Activated CD8-positive, alpha-beta memory T cell treated with anti-CD3 and anti-CD28 coated beads, Interleukin-2, amount 50 U/mL, for 24 hours (primary cell): ENCODE measurements around the gene ARAP1.
"Not testable (repeated sequence)": the region's sequence is repeated elsewhere in the genome, so short reads cannot be mapped to it uniquely, and the experiment has no call there.

Experiments used
- DNase-seq: peaks from one replicate; pipeline ENCODE4 v3.0.0-alpha.2; 2020; ENCODE audit errors: extremely low read depth

ARAP1 gene

DNA sequence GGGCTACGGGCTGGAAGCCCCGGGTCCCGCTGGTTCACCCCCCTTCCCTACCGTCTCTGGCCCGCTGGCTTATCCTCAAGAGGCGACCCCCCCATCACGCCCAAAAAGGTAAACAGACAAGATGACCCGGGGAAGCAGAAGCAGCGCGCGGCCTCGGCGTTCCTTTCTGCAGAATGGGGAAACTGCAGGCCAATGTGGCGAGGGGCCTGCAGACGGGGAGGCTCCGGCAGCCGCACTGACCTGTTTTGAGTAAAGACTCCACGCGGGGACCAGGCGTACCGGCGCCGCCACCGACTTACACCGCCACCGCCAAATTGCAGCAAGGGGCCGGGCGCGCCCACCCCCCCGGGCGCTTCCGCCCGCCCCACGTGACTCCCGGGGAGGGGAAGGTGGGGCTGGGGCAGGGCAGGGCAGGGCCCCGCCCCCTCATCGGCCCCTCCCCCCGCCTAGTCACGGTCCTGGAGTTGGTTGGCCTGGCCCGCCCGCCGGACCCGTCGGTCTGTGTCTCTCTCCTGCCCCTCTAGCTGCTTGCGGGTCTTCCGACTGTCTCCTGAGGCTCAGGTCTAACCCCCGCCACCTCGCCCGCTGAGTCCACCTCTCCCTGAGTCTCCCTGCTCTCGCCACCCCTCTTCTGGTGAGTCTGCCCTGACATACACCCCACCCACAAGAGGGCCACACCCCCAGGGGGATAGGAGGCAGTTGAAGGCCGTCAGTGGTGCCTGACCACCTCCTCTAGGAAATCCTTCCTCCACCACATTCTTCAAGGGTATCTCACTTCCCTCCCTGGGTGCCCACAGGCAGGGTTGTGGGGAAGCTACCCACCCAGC, at the start of gene ARAP1:
Gene ARAP1 (minus strand): TSS at position 321 of the 827 bp plus-strand sequence. CDS start 25,280 bp downstream, outside the sequence.
- DNase-seq: peak; percentile 30

DNA sequence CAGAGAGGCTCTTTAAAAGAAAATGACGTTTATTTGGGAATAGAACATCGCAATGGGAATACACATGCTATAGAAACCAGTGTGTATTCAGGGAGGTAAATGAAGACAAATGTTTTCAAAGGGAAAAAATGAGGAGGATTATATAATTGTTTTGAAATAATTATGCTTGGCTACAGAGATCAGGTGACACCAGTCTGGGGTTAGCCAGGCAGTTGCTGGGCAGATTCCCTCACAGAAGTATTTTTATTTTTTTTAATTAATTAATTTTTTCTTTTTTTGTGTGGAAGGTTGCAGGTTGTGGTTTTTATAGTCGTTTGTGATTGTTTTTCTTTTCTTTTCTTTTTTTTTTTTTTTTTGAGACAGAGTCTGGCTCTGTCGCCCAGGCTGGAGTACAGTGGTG, 47.2 kb upstream of the ARAP1 start:
- DNase-seq: no peak

DNA sequence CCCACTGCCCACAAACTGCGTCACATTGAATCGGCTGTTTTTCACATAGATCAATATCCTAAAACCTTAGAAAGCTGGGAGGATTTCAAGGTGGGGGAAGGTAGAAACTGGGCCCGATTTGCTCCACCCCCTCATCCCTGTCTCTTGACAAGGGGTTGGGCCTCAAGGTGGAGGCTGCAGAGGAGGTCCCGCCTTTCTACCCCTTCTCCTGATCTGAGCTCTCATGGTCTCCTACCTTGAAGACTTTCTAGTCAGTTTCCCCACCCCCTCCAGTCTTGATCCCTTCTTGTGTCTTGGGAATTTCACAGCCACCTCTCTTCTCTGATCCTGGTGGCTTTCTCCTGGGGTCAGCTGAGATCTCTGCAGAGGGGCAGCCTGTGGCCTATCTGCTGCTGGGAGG, 46.2 kb upstream of the ARAP1 start:
- DNase-seq: no peak

DNA sequence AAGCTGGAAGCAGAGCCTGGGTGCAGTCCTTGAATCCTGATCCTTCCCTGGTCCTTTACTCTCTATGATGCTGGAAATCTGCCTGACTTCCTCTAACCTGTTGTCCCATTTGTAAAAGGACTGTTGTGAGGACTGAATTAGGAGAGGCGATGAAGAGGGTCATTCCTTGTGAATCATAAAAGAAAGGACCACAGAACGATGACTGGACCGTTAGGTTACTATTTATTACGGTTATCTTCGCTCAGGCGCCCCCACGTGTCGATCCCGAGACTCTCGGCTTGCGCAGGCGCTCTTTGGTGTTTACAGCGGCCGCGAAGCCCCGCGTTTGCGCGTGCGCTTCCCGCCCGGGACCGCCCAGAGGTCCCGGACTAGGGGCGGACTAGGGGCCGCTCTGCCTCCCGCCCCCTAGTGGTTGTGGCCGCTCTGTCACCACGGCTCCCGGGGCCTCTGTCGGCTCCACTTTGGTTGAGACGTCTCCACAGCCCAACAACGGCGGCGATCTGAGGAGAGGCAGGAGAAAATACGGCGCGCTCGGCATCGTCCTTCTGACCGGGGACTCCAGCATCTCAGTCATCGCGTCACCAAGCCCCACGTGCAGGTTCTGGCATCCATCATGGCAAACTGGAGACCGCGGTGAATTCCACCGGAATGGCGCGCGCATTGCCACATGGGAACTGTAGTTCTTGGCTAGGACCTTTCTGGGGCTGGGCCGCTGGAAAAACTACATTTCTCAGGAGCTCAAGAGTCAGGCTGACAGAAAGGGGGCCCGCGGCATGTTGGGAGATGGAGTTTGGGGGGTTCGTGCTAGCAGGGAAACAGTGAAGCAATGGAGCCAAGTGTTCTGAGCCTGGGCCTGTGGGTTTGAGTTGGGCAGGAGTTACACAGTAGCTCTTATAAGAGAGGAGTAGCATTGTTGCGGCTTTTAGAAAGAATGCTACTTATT, 41.5 kb upstream of the ARAP1 start, which contains the start of gene STARD10:
Gene STARD10 (minus strand): TSS at position 623 of the 943 bp plus-strand sequence. CDS start 12,866 bp downstream, outside the sequence.
- DNase-seq: peak; percentile 81

DNA sequence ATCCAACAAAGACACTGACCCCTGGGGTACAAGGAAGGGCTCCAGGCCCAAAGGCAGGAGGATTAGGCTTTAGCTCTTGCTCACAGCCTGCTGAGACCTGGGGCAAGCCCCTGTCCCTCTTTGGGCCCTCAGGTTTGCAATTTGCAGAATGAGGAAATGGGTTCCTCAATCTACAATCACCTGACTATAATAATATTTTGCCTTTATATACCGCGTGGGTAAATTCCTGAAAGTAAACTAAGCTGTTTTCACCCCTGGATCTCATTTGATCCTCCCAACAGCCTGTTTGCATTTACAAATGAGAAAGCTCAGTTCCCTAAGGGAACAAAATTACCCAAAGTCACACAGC, 40.8 kb upstream of the ARAP1 start:
- no peak for DNase-seq

DNA sequence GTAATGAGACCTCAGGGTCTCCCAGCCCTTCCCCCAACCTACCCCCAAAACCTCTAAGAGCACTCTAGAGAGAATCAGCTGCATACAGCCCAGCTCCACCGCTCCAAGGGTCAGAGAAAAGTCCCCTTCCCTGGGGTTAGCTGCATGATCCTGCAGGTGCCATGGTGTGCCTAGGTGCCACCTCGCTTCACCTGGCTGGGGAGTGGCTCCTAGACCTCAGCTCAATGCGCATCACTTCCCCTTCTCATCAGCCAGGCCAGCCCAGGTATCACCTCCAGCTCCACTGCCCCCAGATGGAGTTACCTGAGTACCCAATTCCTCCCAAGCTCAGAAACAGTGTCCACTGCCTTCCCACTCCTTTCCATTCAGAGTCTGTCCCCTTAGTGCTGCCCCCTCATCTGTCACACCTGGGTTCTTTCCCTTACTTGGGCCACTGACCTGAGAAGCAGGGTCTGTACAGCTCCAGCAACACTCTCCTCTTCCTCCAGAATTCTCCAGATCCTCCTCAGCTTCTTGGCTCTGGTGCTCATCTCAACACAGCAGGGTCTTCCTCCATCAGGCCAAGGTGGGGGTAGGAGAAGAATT, 40.3 kb upstream of the ARAP1 start:
- no peak for DNase-seq

DNA sequence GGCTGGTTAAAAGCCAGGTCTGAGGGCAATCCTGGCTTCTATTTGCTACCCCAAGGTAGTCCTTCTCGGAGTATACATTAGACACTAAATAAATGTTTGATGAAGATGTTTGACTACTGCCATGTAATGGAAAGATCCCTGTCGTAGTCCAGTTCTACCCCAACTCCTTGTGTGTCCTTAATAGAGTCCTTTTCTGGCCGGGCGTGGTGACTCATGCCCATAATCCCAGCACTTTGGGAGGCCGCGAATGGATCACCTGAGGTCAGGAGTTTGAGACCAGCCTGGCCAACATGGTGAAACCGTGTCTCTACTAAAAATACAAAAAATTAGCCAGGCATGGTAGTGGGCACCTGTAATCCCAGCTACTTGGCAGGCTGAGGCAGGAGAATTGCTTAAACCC, 39.0 kb upstream of the ARAP1 start:
- DNase-seq: not testable (repeated sequence)

DNA sequence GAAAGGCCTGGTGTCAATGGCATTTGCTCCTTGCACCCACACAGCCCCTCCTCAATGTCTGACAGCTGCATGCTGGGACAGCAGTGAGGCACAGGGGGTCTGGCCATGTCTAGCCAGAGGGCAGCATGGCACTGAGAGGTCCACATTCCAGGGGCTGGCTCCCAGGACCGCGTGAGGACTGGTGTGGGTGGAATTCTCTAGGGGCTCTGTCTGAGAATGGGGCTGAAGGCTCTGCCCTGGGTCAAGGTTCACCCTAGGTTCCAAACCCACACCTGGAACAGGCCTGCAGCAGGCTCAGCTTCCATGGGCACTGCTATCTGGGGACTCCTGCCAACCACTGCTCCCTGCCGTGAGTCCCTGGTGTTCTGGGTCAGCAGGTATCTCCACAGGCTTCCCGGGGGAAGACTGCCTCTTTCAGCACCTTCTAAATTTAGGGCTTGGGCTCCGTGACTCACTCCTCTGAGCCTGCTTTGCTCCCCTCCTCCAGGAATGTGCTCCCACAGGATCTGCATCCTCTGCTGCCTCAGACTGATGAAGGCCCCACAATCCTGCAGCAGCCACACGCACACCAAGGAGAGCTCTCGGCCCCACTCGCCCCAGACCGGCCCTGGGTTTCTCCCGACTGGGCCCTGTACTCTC, 37.4 kb upstream of the ARAP1 start:
- DNase-seq: no peak

DNA sequence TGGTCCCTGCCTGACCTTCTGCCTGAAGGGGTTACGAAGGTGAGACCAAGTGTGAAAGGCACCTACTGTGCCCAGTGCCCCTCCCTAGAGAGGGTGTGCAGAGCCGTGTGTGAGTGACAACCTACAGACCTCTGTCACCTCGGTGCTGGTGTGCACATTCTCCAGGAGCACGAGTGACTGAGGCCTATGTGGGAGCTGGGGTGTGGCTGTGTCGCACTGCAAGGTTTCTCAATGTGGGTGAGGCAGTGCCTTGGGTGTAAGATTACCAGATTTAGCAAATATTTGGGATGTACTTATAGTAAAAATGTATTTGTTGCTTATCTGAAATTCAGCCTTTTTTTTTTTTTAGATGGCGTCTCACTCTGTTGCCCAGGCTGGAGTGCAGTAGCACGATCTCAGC, 36.0 kb upstream of the ARAP1 start:
- DNase-seq: no peak

DNA sequence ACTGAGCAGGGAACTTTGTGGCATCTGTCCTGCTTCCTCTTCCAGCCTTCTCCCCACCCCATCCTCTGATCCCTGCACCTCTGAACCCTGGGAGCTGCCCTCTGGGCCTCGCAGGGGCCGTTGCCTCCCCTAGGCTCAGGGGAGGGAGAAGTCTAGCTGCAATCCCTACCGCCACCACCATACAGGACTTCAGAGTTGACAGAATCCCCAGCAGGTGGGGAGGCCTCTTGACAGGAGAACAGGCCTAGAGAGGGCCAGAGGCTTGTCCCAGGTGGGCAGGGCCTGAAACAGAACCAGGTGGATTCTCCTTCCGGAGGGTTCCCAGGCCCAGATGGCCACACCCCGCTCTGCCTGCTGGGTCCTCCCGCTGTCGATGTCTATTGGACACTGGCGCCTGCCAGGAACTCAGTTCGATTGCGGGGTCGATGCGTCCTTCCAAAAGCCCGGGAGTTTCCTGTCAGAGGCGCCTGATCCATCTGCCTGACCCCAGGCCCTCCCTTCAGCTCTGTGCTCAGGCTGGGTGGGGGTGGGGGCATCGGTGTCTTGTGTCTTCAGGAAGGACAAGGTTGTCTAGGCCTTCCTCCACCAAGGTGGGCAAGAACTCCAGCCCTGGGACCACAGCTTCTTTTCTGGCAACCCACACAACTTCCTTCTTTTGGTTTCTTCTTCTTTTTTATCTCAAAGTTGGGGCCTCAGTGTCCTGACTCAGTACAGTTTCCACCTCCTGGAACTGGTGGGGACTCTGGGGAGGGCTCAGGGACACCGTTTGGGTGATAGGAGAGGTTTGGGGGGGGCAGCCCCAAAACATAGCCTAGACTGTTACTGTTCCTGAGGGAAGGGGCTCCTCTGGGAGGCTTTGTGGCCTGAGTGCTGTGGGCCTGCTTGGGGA, 35.3 kb upstream of the ARAP1 start:
- DNase-seq: no peak

DNA sequence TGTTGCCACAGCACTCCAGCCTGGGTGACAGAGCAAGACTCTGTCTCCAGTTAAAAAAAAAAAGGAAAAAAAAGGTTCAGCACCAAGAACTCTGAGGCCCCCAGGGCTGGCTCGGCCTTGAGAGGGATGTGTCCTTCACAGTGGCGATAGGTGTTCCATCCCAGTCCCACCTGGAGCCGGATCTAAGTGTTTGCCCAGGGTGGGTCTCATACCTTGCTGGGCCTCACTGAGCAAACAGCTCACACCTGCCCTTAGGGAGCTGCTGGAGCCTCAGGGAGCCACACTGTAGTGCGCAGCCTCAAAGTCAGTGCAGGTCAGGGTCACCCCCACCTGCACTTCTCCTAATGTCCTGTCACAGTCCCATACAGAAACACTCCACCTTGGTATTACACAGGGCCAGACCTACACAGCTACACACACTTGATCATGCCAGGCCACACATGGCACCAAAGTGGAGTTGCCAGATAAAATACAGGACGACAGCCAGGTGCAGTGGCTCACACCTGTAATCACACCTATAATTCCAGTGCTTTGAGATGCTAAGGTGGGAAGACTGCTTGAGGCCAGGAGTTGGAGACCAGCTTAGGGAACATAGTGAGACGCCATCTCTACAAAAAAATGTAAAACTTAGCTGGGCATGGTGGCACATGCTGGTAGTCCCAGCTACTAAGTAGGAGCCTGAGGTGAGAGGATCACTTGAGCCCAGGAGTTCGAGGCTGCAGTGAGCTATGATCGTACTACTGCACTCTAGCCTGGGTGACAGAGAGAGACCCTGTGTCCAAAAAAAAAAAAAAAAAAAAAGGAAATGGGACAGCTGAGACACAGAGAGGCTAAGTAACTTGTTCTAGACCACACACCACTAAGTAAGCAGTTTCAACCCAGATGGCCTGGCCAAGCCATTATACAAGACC, 34.4 kb upstream of the ARAP1 start:
- no peak for DNase-seq

DNA sequence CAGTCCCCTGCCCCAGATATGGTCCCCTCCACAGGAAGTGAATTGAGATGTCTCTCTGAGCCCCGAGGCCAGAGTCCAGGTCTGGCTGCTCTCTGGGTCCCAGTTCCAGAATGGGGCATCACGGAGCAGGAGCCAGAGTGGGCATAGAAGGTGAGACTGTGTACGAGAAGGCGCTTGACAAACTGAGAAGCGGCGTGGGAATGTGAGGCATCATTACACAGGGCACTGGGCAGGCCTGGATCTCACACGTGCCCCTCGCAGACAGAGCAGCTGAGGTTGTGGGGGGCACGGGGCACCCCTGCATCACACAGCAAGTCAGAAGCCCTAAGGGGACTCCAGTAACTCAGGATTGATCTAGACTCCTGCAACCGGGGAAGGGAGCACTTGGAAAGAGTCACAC, 32.5 kb upstream of the ARAP1 start:
- DNase-seq: no peak

DNA sequence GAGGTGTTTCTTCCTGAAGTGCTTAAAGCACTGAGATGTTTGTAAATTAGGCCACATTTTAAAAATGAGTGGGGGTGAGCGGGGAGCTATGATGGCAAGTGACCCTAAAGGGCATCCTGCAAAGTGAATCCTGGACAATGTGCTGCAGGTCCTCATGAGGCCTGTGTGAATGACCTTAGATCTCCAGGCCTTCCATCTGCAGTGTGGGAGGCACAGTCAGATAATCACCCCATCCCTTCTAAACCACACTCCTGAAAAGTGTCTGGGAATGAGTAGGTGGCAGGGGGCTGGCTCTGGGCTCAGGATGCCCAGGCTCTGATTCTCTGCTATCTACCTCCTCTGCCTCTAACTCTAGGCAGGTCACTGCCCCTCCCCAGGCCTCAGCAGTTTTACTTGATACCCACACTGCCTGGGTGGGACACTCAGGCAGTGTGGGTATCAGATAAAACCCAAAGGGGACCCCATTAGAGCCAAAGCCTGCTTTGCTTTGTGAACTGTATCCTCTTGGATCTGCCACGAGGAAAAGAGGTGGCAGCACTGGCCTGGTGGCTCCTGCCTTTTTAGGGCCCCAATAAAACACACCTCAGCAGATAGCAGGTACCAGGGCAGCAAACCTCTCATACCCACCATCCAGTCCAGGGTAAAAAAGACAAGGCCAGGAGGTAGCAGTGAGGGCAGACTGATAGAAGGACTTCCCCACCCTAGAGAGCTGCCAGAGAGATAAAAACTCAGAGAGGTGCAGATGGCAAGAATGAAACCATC, 31.1 kb upstream of the ARAP1 start:
- DNase-seq: no peak

DNA sequence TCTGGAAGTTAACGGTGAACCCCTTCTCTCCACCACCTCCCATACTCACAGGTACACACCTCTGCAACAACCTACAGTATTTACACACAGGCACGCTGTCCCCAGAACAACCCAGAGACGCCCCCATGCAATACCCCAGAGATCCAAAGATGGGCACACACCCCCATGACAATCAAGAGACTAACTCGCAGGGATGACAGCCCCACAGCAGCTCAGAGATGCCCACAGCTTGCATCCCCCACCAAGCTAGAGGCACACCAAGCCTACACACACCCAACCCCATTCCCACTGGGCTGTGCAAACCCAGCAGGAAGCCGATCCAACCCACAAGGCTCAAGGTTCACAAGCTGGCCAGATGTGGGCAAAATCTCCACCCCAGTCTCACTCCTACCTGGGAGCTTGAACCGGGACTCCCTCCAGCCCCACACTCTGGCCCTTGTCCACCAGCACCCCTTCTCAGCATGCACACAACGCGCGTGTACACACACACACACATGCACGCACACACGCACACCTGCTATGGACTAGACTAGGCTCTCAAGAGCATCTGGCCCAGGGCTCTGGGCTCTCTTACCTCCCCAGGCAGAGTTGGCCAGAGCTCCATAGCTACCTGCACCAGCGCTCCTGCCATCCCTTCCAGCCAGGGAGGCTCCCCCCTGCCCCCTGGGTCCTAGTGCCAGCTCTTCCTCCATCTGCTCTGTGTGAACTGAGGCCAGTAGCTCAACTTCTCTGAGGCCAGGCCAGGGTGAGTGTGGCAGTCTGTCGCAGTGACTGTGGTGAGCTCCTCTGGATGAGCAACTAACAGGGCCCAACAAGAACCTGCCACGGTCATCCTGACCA, 30.1 kb upstream of the ARAP1 start:
- no peak for DNase-seq

DNA sequence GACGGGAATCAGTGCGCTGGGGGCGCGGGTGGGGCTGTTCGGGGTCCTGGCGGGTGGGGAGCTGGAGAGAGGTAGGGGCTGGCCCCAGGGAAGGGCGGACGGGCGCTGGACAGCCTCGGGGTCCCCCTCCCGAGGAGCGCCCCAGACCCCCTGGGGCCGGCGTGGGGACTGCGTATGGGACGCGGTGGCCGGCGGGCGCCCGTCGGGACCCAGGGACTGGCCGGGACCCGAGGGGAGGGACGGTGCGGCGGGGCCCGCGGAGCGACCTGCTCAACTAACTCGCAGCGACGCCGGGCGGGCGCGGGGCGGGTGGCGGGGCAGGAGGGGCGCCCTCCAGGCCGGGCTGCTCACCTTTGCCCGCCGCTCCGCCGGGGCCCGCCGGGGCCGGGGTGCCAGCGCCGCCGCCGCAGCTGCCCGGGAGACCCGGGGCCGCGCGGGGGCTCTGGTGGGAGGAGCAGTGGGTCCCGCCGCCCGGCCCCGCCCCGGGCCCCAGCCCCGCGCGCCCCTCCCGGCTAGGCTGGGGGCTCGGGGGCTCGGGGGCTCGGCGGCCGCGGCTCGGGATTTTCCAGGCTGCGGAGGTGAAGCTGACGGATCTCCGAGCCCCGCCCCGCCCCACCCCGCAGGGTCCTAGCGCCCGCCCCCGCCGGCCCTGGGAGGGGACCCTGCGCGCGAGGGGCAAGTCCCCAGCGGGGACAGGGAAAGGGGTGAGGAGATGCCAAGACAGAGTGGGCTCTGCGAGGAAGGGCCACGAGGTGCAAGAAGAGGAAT, 29.3 kb upstream of the ARAP1 start:
- DNase-seq: peak; percentile 3

DNA sequence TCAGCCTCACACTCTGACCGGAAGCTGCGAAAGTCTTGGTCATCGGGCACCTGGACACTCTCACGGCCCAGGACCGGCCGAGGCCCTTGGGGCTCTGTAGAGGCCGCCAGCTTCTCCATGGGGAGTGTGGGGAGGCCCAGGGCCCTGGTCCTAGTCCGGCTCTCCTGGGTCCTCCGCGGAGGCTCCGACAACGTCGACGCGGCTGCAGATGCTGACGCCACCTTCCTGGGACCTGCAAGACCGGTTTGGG, 28.8 kb upstream of the ARAP1 start:
- no peak for DNase-seq

DNA sequence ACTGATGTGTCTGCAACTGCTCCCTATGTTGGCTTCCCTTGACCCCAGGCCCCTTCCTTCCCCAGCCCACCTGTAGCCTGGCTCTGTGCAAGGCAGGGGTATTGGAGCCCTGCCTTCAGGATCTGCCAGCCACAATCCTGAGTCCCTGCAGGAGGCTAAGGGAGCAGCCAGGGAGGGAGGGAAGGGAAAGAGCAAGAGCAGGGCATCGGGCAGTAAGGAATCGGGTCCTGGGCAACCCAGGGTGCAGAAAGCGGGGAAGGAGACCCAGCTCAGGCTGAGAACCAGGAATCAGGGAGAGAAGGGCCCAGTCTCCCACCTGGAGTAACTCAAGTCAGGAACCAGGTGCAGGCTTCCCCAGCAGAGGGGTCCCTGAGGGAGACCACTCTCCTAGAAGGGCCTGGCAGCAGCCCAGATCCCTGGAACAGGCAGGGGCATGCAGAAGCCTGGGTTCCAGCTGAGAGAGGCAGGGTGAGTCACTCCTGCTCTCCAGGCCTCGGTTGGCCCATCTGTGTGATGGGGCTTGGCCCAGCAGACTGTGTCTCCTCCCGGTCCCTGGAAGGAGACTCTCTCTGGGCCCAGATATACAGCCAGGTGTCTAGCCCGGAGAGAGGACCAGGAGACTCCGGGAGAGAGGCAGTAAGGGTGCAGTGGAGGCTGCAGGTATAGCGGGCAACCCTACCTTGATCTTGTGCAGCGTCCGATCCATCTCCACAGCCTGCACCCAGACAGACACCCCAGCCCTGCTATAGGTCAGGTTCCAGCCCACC, 28.3 kb upstream of the ARAP1 start:
- DNase-seq: no peak
